Esophagus squamous epithelium (tissue), 5 donors: Measurements from ENCODE around the gene ASAH2. TPM values are rescaled to one million over a fixed set of nuclear protein-coding genes. Genes with fewer than 3 reads are reported as not detected.

Experiments used
- DNase-seq: peaks from one replicate; lab custom pipeline; 2025; lab: John Stamatoyannopoulos, UW
- H3K27ac ChIP-seq, 4 donors: fragments of 200-600 bp; sonication (generic); one replicate each; pipeline ENCODE4 v1.5.1; 2016 to 2019; ENCODE audit warnings: mild to moderate bottlenecking in 1 of 4
- H3K27me3 ChIP-seq, 4 donors: fragments of 200-600 bp; sonication (generic); 1 replicate in 3 of 4; 2 replicates in 1 of 4; pipeline versions ENCODE4 v1.5.1 to v1.6.0; 2017 to 2021; ENCODE audit warnings: antibody characterized with exemption in 1 of 4
- H3K36me3 ChIP-seq, 3 donors: fragments of 200-600 bp; sonication (generic); one replicate each; pipeline ENCODE4 v1.5.1; 2016 to 2019
- H3K4me1 ChIP-seq, 3 donors: fragments of 200-600 bp; sonication (generic); one replicate each; pipeline ENCODE4 v1.5.1; 2017 to 2019
- H3K4me3 ChIP-seq, 4 donors: fragments of 200-600 bp; sonication (generic); 1 replicate in 3 of 4; 2 replicates in 1 of 4; pipeline ENCODE4 v1.5.1; 2016 to 2019; ENCODE audit warnings: mild to moderate bottlenecking in 2 of 4, moderate library complexity in 1 of 4
- H3K9me3 ChIP-seq, 3 donors: fragments of 200-600 bp; sonication (generic); one replicate each; pipeline ENCODE4 v1.5.1; 2016 to 2019
- POLR2A ChIP-seq, 4 donors: fragments of 450-650 bp; IDR thresholded peaks; one replicate each; pipeline ENCODE4 v1.6.1; 2017; ENCODE audit warnings: antibody characterized with exemption in 4 of 4, mild to moderate bottlenecking in 4 of 4, moderate library complexity in 3 of 4
- WGBS, 2 donors: methylation state at CpG; one replicate each; pipeline ENCODE4 v1.1.5; 2018; 5-methylcytosine and 5-hydroxymethylcytosine counted together
- intact Hi-C: fragments of 100-400 bp; cut with DNase I; formaldehyde crosslinking; loops from one replicate; pipeline ENCODE4 v1.15.0; 2022
- total RNA-seq, 4 donors: library from RNA; depleted of rRNA; stranded (reverse); fragments of >200 nt; gene quantifications; one replicate each; pipeline ENCODE4 v1.1.0, GENCODE V29; 2016
- TF ChIP-seq, protein P1 (sequence below), 6 experiments: fragments of 450-650 bp in 4 of 6; fragments of 200-600 bp in 2 of 6; sonication (generic) in 2 of 6; IDR thresholded peaks; one replicate each; pipeline ENCODE4 v1.5.1; 2016 to 2019; ENCODE audit warnings: antibody characterized with exemption in 6 of 6, mild to moderate bottlenecking in 4 of 6, moderate library complexity in 4 of 6
- donor health status: DM: yes; HTN: yes; CAD: no.

Gene ASAH2
- total RNA-seq, 4 donors from 2014 or later: 0.32 to 5.9 (median 0.54) TPM

DNA sequence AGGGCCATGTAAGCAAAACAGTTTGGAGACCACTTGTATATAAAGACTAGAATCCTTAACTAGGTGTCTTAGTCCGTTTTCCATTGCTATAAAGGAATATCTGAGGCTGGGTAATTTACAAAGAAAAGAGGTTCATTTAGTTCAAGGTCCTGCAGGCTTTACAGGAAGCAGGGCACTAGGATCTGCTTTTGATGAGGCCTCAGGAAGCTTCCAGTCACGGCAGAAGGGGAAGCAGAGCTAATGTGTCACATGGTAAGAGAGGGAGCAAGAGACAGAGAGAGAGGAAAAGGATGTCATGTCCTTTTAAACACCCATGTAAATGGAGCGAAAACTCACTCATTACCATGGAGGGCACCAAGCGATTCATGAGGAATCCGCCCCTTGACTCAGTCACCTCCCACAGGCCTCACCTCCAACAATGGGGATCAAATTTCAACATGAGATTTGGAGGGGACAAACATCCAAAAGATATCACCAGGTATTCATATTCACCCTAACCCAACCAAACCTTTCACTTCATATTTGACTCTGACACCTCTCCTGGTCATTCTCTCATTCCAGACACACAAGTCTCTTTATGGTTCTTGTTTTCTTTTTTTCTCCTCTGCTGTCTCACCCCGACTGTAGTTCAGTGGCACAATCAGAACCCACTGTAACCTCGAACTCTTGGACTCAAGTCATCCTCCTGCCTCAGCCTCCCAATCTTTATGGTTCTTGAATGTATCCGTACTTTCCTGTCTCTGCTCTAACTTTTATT lies 30.1 kb upstream of the ASAH2 start:
- intact Hi-C loops: no loop called here
- DNase-seq: no peak
- no peak for TF ChIP-seq POLR2A (IDR thresholded peaks at IDR 0.05)

DNA sequence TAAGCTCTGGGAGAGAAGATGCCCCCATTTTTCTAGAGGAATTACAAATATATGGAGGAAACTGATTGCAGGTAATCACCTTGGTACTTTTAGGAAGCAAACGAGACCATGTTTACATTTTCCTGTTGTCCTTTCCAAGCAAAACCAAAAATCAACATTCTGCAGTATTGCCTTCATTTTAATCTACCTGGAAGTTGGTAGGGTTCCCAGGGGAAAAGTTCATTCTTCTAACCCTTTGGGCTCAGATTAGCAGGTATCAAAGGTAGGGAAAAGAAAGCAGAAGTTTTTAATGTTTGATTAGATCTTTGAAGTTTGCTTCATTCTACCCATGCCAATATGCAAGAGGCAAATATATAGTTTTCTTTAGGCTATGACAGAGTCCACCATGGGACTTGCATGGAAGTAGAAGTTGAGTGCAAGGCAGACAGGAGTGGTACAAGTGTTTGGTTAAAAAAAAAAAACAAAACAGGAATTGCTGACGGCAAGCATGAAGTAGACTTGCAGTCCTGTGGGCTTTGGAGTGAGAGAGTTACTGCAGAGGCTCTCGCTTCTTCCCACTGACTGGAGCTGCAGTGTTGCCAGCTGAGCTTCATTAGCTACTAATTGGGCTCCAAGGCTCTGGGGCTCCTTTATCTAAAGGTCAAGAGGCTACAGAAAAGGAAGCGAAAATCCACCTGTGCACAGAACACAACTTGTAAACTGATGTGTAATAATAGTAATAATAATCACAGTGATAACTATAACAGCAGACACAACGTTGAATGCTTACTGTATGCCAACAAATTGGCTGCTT lies 28.9 kb upstream of the ASAH2 start:
- intact Hi-C loops: no loop called here
- no peaks in the 10 kb centered on the region for H3K36me3 ChIP-seq
- WGBS, 2 donors: 58 to 60% methylated on average over 5 of the region's 5 CpGs
- peaks cover 0 to 9% (median 0%) of the 10 kb centered on the region in 4 donors for H3K27me3 ChIP-seq
- H3K9me3 ChIP-seq: no peaks in the 10 kb centered on the region
- DNase-seq: no peak
- TF ChIP-seq, protein P1, sequence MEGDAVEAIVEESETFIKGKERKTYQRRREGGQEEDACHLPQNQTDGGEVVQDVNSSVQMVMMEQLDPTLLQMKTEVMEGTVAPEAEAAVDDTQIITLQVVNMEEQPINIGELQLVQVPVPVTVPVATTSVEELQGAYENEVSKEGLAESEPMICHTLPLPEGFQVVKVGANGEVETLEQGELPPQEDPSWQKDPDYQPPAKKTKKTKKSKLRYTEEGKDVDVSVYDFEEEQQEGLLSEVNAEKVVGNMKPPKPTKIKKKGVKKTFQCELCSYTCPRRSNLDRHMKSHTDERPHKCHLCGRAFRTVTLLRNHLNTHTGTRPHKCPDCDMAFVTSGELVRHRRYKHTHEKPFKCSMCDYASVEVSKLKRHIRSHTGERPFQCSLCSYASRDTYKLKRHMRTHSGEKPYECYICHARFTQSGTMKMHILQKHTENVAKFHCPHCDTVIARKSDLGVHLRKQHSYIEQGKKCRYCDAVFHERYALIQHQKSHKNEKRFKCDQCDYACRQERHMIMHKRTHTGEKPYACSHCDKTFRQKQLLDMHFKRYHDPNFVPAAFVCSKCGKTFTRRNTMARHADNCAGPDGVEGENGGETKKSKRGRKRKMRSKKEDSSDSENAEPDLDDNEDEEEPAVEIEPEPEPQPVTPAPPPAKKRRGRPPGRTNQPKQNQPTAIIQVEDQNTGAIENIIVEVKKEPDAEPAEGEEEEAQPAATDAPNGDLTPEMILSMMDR (IDR thresholded peaks at IDR 0.05): no peak
- TF ChIP-seq POLR2A (IDR thresholded peaks at IDR 0.05): no peak
- no peaks in the 10 kb centered on the region for H3K4me1 ChIP-seq
- H3K27ac ChIP-seq: no peak overlapping the region
- H3K4me3 ChIP-seq: no peak overlapping the region

More for the DNA sequence above, 30.1 kb upstream of the ASAH2 start:
- Histone ChIP-seq H3K4me1 (peaks cover 0 to 5% (median 4%) of the 10 kb centered on the region in 3 donors), H3K4me3 (no peak overlapping the region), H3K9me3 (no peaks in the 10 kb centered on the region), H3K27me3 (peaks cover 0 to 3% (median 0%) of the 10 kb centered on the region in 4 donors), H3K27ac (no peak overlapping the region), H3K36me3 (no peaks in the 10 kb centered on the region)
- WGBS, 2 donors: 66 to 77% methylated on average over 8 of the region's 8 CpGs

DNA sequence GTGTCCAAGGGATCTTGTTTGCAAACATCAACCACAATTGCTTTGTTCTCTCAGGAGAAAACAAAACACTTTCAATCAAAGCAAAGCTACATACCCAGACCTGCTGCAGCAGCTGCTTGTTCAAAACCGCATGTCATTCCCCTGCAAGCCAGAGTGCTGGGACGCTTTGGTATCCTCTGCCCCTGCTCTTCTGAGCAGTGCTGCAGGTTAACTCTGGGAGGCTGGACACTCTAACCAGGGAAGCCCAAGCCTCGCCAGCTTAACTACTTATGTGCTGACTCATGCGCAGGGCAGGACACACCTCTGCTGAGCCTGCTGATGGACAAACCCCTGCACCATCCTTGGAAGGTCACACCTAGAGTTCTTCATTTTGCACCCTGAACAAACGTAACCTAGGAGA lies 28.2 kb upstream of the ASAH2 start:
- no peak for DNase-seq
- whole genome bisulfite sequencing, 2 donors: 52 to 65% methylated on average over 4 to 5 of the region's 5 CpGs
- TF ChIP-seq POLR2A (IDR thresholded peaks at IDR 0.05): no peak

DNA sequence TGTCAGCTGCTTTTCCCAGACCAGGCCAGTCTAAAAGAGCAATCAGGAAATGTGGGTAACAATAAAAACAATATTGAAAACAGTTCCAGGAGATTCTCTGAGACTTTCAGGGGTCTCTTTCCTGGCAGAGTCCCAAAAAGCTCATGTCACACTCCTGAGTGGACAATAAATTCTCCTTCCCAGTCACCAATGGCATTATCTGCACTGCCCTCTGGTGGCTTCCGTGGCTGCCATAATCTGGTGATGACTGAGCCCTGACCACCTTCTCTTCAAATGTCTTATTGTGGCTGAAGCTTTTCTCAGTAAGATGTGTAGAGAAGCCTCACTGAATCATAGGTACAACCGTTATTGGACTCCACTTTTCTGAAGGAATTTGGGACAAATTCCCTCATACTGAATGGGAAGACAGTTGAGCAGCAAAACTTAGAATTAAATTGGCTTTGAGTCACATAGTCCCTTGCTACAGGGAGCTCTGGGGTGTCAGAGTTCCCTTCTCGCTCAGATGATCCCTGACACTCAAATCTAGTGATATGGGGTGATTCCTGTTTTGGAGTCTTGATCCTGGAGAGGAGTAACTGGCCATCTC lies 24.4 kb upstream of the ASAH2 start:
- DNase-seq: no peak
- Histone ChIP-seq H3K4me3 (no peak overlapping the region), H3K27ac (no peak overlapping the region), H3K9me3 (no peaks in the 10 kb centered on the region), H3K4me1 (no peaks in the 10 kb centered on the region), H3K27me3 (peaks cover 0 to 9% (median 0%) of the 10 kb centered on the region in 4 donors), H3K36me3 (no peaks in the 10 kb centered on the region)
- 48 to 51% methylated on average over 3 of the region's 3 CpGs for WGBS, 2 donors
- intact Hi-C loops: no loop called here
- TF ChIP-seq, protein P1 (IDR thresholded peaks at IDR 0.05): peak in 5 of 6 experiments; percentile 26 to 55 (median 42)
- TF ChIP-seq POLR2A (IDR thresholded peaks at IDR 0.05): no peak

More for the DNA sequence above, 28.2 kb upstream of the ASAH2 start:
- Histone ChIP-seq H3K27ac (no peak overlapping the region), H3K9me3 (no peaks in the 10 kb centered on the region), H3K27me3 (peaks cover 0 to 9% (median 0%) of the 10 kb centered on the region in 4 donors), H3K36me3 (no peaks in the 10 kb centered on the region), H3K4me3 (no peak overlapping the region), H3K4me1 (no peaks in the 10 kb centered on the region)
- intact Hi-C loops: no loop called here

DNA sequence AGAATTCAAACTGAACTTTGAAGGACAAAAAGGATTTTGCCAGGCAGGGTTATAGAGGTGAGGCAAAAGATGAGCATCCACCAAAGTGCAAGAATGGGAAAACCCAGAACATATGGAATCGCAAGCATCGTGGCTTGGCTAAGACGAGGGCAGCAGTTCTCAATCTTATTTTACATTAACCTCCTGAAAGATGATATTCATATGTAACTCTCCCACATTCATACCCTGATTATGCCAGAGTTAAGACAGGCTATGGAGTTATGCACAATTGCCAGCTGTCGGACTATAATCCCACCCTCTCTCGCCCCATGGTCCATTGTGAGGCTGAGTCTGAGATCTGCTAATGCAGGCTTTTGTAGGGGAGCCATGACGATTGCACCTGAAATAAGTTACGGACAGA lies 21.2 kb upstream of the ASAH2 start:
- 93 to 94% methylated on average over 7 of the region's 7 CpGs for WGBS, 2 donors
- H3K4me3 ChIP-seq: no peak overlapping the region
- H3K27ac ChIP-seq: no peak overlapping the region
- H3K9me3 ChIP-seq: no peaks in the 10 kb centered on the region
- no peaks in the 10 kb centered on the region for H3K36me3 ChIP-seq
- peaks cover 0 to 9% (median 0%) of the 10 kb centered on the region in 4 donors for H3K27me3 ChIP-seq
- DNase-seq: no peak
- intact Hi-C loops: no loop called here
- no peak for TF ChIP-seq POLR2A (IDR thresholded peaks at IDR 0.05)
- TF ChIP-seq, protein P1 (IDR thresholded peaks at IDR 0.05): no peak
- no peaks in the 10 kb centered on the region for H3K4me1 ChIP-seq
